GM23248 (cell line): ENCODE data around the gene TRAK2. TPM values are rescaled to one million over a fixed set of nuclear protein-coding genes. Genes with fewer than 3 reads are reported as not detected.

Experiments
- DNase-seq: peaks from one replicate; pipeline ENCODE4 v3.0.0-alpha.2; 2015
- H2AFZ ChIP-seq: fragments of 200-600 bp; sonication (generic); 2 replicates; pipeline ENCODE4 v1.6.1; 2016; ENCODE audit warnings: antibody characterized with exemption
- H3F3A ChIP-seq: fragments of 200-600 bp; sonication (generic); 2 replicates; pipeline ENCODE4 v1.6.1; 2016; ENCODE audit warnings: mild to moderate bottlenecking, antibody characterized with exemption, mixed run types; ENCODE audit not compliant: insufficient read depth
- H3K27ac ChIP-seq: fragments of 200-600 bp; sonication (generic); 2 replicates; pipeline ENCODE4 v1.5.1; 2016; ENCODE audit warnings: mild to moderate bottlenecking
- H3K27me3 ChIP-seq: fragments of 200-600 bp; sonication (generic); replicated peaks from 2 replicates; pipeline ENCODE4 v1.6.1; 2016; ENCODE audit warnings: mild to moderate bottlenecking; ENCODE audit not compliant: insufficient read depth
- H3K36me3 ChIP-seq: fragments of 200-600 bp; sonication (generic); 2 replicates; pipeline ENCODE4 v1.6.1; 2016; ENCODE audit warnings: low read depth, mild to moderate bottlenecking
- H3K4me1 ChIP-seq: fragments of 200-600 bp; sonication (generic); 2 replicates; pipeline ENCODE4 v1.6.1; 2016; ENCODE audit warnings: mild to moderate bottlenecking; ENCODE audit not compliant: insufficient read depth
- H3K4me2 ChIP-seq: fragments of 200-600 bp; sonication (generic); one replicate; pipeline ENCODE4 v1.6.1; 2016; ENCODE audit warnings: mild to moderate bottlenecking; ENCODE audit not compliant: unreplicated experiment
- H3K4me3 ChIP-seq: fragments of 200-600 bp; sonication (generic); 2 replicates; pipeline ENCODE4 v1.5.1; 2016; ENCODE audit warnings: mild to moderate bottlenecking
- H3K79me2 ChIP-seq: fragments of 200-600 bp; sonication (generic); 2 replicates; pipeline ENCODE4 v1.6.1; 2016; ENCODE audit warnings: mild to moderate bottlenecking; ENCODE audit not compliant: insufficient read depth
- H3K9ac ChIP-seq: fragments of 200-600 bp; sonication (generic); 2 replicates; pipeline ENCODE4 v1.6.1; 2016; ENCODE audit warnings: mild to moderate bottlenecking
- H3K9me2 ChIP-seq: fragments of 200-600 bp; sonication (generic); 2 replicates; pipeline ENCODE4 v1.6.1; 2016; ENCODE audit warnings: mixed run types, mild to moderate bottlenecking, moderate library complexity; ENCODE audit not compliant: insufficient read depth
- H3K9me3 ChIP-seq: fragments of 200-600 bp; sonication (generic); one replicate; pipeline ENCODE4 v1.6.1; 2017; ENCODE audit warnings: low read depth
- H4K20me1 ChIP-seq: fragments of 200-600 bp; sonication (generic); 2 replicates; pipeline ENCODE4 v1.6.0; 2016; ENCODE audit not compliant: insufficient read depth
- EZH2 ChIP-seq: fragments of 200-600 bp; sonication (generic); IDR thresholded peaks from 2 replicates; pipeline ENCODE4 v1.6.1; 2018; ENCODE audit warnings: antibody characterized with exemption, mild to moderate bottlenecking; ENCODE audit not compliant: insufficient read depth, poor library complexity, severe bottlenecking
- EZH2phosphoT487 ChIP-seq: fragments of 200-600 bp; sonication (generic); IDR thresholded peaks from 2 replicates; pipeline ENCODE4 v1.6.1; 2018; ENCODE audit warnings: antibody characterized with exemption, moderate library complexity, mild to moderate bottlenecking, low read depth; ENCODE audit not compliant: insufficient read depth
- WGBS, 2 experiments: methylation state at CpG; one replicate each; pipeline ENCODE4 v1.1.6; 2015 to 2017; ENCODE audit warnings: low lambda C conversion rate in 2 of 2, low coverage in 1 of 2; ENCODE audit errors: missing lambda C conversion rate in 2 of 2; 5-methylcytosine and 5-hydroxymethylcytosine counted together
- in situ Hi-C: fragments of 300-500 bp; cut with MboI; formaldehyde crosslinking; loops from 2 replicates; pipeline ENCODE4 v1.15.0; 2020
- polyA plus RNA-seq: library from polyadenylated mRNA; unstranded; fragments of >200 nt; fragmentation: Nextera tagmentation; extraction: Ambion mirVana; gene quantifications from 2 replicates; pipeline ENCODE4 v1.2.1, GENCODE V29; 2016
- total RNA-seq: library from RNA; depleted of rRNA; stranded (reverse); fragments of >200 nt; shearing (Covaris generic); gene quantifications from 2 replicates; pipeline ENCODE4 v1.2.3, GENCODE V29; 2014

Gene TRAK2
- total and polyA plus RNA-seq, 2 experiments from 2014 or later: 21.4 to 32.5 TPM

DNA sequence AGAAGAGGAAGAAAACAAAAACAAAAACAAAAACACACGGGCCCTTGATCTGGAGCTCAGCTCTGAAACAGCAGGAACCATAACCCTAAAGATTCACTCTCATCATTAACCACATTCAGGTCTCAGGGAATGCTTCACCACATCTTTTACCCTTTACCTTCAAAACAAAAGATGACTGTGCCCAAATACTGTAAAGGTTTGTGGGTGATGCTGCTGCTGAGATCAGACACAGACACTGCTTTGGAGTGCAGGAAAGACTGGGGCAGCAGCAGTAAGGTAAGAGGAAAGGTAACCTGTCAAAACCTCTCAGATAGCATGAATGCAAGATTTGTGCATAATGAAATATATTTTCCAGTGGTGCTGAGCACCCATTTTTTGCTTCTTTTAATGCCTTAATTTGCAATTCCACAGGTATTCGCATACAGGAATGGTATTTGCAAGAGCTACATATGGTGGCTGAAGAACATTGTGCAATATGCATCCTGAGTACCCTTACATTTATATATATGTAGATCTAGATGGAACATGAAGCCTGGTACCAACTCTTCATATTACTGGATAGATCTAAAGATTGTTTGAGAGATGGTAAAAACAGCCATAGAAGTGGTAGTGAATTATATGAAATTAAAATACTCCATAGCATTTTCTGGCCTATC, 90.1 kb downstream of the TRAK2 start:
- H3K79me2 ChIP-seq: no peaks in the 10 kb centered on the region
- H3K9ac ChIP-seq: no peak overlapping the region
- no peak overlapping the region for H2AFZ ChIP-seq
- no peaks in the 10 kb centered on the region for H3K27me3 ChIP-seq
- H3F3A ChIP-seq: peaks cover 14% of the 10 kb centered on the region
- in situ Hi-C loops: loop anchor here (5.0 kb wide), 1 partner anchor 124 kb away; no protein-coding TSS in a partner anchor
- TF ChIP-seq EZH2phosphoT487 (no peak), EZH2 (no peak)
- no peak for DNase-seq
- H3K27ac ChIP-seq: no peak overlapping the region
- H3K4me2 ChIP-seq: no peak overlapping the region
- H3K4me3 ChIP-seq: no peak overlapping the region
- no peaks in the 10 kb centered on the region for H3K9me2 ChIP-seq
- H3K9me3 ChIP-seq: no peaks in the 10 kb centered on the region
- no peaks in the 10 kb centered on the region for H4K20me1 ChIP-seq
- H3K36me3 ChIP-seq: 0 out of 2 replicates have a peak, but pooled peaks cover 6% of the 10 kb centered on the region
- 97 to 99% methylated on average over 2 of the region's 2 CpGs for WGBS, 2 experiments
- H3K4me1 ChIP-seq: peaks cover 11% of the 10 kb centered on the region

DNA sequence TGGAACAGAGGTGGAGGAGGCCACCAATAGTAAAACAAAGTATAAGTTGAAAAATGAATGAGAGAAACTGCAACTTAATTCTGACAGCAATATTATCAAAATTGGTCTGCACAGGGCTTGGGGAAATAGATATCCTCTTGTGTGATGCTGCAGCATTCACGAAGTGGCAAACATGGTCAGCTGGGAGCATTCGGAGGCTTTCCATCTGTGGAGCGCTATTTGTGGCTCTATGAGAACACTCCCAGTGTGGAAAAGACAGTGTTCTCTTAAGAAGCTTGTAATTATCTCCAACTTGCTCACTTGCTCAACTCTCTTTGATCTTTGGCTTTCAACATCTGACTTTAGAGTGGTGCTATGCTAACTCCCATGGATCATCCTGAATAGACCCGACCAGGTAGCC, 91.0 kb downstream of the TRAK2 start:
- no peak overlapping the region for H3K27ac ChIP-seq
- H3K4me1 ChIP-seq: peaks cover 11% of the 10 kb centered on the region
- no peaks in the 10 kb centered on the region for H3K79me2 ChIP-seq
- peaks cover 14% of the 10 kb centered on the region for H3F3A ChIP-seq
- H3K9ac ChIP-seq: no peak overlapping the region
- H3K4me2 ChIP-seq: no peak overlapping the region
- no peak overlapping the region for H3K4me3 ChIP-seq
- in situ Hi-C loops: loop anchor here (5.0 kb wide), 1 partner anchor 123 kb away; no protein-coding TSS in a partner anchor
- no peaks in the 10 kb centered on the region for H4K20me1 ChIP-seq
- TF ChIP-seq EZH2: no peak
- TF ChIP-seq EZH2phosphoT487: no peak
- WGBS, 2 experiments: 88 to 89% methylated on average over 4 of the region's 4 CpGs
- 0 out of 2 replicates have a peak, but pooled peaks cover 6% of the 10 kb centered on the region for H3K36me3 ChIP-seq
- H3K27me3 ChIP-seq: no peaks in the 10 kb centered on the region
- DNase-seq: no peak
- H2AFZ ChIP-seq: no peak overlapping the region
- no peaks in the 10 kb centered on the region for H3K9me2 ChIP-seq
- no peaks in the 10 kb centered on the region for H3K9me3 ChIP-seq

DNA sequence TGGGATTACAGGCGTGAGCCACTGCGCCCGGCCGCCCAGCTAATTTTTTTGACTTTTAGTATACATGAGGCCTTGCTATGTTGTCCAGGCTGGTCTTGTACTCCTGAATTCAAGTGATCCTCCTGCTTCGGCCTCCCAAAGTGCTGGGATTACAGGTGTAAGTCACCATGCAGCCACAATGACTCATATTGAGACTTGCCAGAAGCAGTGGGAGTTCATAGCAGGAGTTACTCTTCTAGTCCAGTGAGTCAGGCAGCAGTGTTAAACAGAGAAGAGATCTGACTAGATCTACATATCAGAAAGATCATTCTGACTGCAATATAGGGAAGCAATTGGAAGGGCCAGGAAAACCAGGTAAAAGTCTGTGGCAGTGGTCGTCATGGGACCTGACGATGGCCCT, 92.6 kb downstream of the TRAK2 start:
- Histone ChIP-seq H3K27ac (peak overlapping the region; percentile 38; the same call in 1 of the 2 replicates), H3K79me2 (no peaks in the 10 kb centered on the region), H3K9me2 (no peaks in the 10 kb centered on the region), H2AFZ (no peak overlapping the region), H3K4me3 (no peak overlapping the region), H4K20me1 (no peaks in the 10 kb centered on the region), H3K9ac (no peak overlapping the region), H3K4me2 (peak overlapping the region; percentile 50), H3K9me3 (no peaks in the 10 kb centered on the region), H3K4me1 (peaks cover 11% of the 10 kb centered on the region), H3K27me3 (no peaks in the 10 kb centered on the region), H3F3A (peaks cover 14% of the 10 kb centered on the region), H3K36me3 (0 out of 2 replicates have a peak, but pooled peaks cover 6% of the 10 kb centered on the region)
- WGBS, 2 experiments: 59 to 65% methylated on average over 7 of the region's 7 CpGs
- in situ Hi-C loops: no loop called here
- DNase-seq: peak; percentile 92
- TF ChIP-seq EZH2phosphoT487: no peak
- no peak for TF ChIP-seq EZH2

DNA sequence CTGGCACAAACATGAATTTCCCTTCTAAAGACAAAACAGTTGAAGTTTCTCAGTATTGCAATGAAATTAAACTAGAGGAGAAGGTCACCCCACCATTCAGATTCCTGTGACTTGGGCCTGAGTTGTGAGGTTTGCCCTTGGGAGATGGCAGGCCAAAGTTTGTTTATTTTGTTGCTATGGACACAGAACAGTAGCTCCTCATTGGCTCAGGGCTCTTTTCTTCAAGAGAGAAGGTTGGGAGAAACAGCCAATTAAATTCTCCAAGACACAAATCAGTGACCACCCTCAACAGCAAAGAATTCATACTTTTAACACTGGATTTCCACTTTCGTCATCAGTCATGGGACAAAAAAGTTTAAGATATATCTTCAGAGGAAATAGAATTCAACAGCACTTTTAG, 94.0 kb downstream of the TRAK2 start, which contains the start of gene FLACC1:
Gene FLACC1, minus strand, starts transcription at position 125 of the 400 bp plus-strand sequence. CDS start 5,941 bp downstream, outside the sequence.
- no peaks in the 10 kb centered on the region for H3K9me3 ChIP-seq
- H4K20me1 ChIP-seq: no peaks in the 10 kb centered on the region
- no peaks in the 10 kb centered on the region for H3K27me3 ChIP-seq
- TF ChIP-seq EZH2phosphoT487: no peak
- no peak for TF ChIP-seq EZH2
- no peak within 1 kb of the TSS for H3K4me2 ChIP-seq
- H2AFZ ChIP-seq: no peak within 1 kb of the TSS
- no peak within 1 kb of the TSS for H3K4me3 ChIP-seq
- peaks cover 11% of the 10 kb centered on the region for H3K4me1 ChIP-seq
- 0 out of 2 replicates have a peak, but pooled peaks cover 6% of the 10 kb centered on the region for H3K36me3 ChIP-seq
- no peaks in the 10 kb centered on the region for H3K79me2 ChIP-seq
- no peaks in the 10 kb centered on the region for H3K9me2 ChIP-seq
- no peak within 1 kb of the TSS for H3K9ac ChIP-seq
- peaks cover 14% of the 10 kb centered on the region for H3F3A ChIP-seq
- no peak within 1 kb of the TSS for H3K27ac ChIP-seq
- DNase-seq: peak; percentile 51
- in situ Hi-C loops: no loop called here
- 66 to 75% methylated on average over 1 of the region's 1 CpG for WGBS, 2 experiments
